Fibroblast of lung (primary cell): ENCODE data around the gene FGF18.

Experiments
- EZH2 ChIP-seq: IDR thresholded peaks from 2 replicates; pipeline ENCODE4 v1.5.1; 2012; ENCODE audit warnings: low read length, control low read depth, mild to moderate bottlenecking; ENCODE audit errors: missing control alignments
- TF ChIP-seq, protein P1 (sequence below), 2 donors: IDR thresholded peaks in 1 of 2; conservative IDR thresholded peaks in 1 of 2; 1 replicate in 1 of 2; 2 replicates in 1 of 2; pipeline ENCODE4 v1.5.1; 2011 to 2012; ENCODE audit warnings: low read length in 2 of 2, control low read depth in 1 of 2, inconsistent platforms in 1 of 2, low read depth in 1 of 2, mild to moderate bottlenecking in 1 of 2

DNA sequence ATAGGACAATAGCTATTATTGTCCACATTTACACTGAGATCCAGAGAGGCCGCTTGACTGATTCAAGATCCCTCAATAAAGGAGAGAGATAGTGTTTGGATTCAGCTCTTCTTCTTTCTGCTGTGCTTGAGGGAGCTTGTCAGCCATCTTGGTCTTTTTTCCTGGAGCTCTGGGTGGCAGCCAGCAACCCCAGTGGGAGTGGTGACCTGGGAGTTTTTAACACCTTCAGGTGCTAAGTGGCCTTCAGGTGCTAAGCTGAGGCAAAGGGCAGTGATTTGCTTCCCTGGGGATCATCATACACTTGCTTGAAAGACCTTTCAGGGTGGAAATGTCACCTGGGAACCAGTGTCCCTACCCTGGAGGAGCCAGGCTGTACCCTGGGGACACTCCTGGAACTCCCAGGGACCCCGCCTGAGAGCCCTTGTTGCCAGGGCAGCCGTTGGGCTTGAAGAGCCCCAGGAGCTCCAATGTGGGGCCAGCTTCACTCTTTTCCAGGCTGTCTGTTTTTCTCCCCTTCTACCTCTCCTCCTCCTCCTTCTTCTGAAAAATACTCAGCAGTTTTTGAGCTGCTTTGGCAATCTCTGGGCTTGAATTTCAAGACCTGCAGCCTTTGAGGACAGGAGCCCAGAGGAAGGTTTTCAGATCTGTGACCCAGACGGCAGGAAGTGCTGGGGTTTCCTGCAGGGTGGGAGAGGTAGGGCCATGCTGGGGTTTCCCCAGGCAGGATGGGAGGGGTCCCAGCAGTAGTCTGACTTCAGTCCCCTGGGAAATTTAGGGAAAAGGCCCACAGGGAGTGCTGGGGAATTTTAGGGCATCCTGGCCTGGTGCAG is 59.7 kb downstream of the FGF18 start:
- no peak for TF ChIP-seq EZH2
- TF ChIP-seq, protein P1, sequence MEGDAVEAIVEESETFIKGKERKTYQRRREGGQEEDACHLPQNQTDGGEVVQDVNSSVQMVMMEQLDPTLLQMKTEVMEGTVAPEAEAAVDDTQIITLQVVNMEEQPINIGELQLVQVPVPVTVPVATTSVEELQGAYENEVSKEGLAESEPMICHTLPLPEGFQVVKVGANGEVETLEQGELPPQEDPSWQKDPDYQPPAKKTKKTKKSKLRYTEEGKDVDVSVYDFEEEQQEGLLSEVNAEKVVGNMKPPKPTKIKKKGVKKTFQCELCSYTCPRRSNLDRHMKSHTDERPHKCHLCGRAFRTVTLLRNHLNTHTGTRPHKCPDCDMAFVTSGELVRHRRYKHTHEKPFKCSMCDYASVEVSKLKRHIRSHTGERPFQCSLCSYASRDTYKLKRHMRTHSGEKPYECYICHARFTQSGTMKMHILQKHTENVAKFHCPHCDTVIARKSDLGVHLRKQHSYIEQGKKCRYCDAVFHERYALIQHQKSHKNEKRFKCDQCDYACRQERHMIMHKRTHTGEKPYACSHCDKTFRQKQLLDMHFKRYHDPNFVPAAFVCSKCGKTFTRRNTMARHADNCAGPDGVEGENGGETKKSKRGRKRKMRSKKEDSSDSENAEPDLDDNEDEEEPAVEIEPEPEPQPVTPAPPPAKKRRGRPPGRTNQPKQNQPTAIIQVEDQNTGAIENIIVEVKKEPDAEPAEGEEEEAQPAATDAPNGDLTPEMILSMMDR (conservative IDR thresholded peaks at IDR 0.05 in 1 of 2, IDR thresholded peaks at IDR 0.05 in 1 of 2; ENCODE audit: low read depth in 1 of 2, low read length in 2 of 2), result no peak
